ENCODE measurements around the gene FSIP1.
A peak's percentile ranks its signal among the peaks of the same experiment; 100 is the strongest.
"Not testable (repeated sequence)": the region's sequence is repeated elsewhere in the genome, so short reads cannot be mapped to it uniquely, and the experiment has no call there.

The FSIP1 gene

GRCh38 chr15:39782441-39783138 is at the start of gene FSIP1:
Gene FSIP1, minus strand, starts transcription at chr15:39782841. Its CDS starts 6,317 bp downstream, at chr15:39776524.
- Mint-ChIP-seq H3K27me3 (no peaks in the 10 kb centered on the region), H3K4me3 (peak within 1 kb of the TSS; percentile 90), H3K36me3 (no peaks in the 10 kb centered on the region), H3K4me1 (peaks cover 55% of the 10 kb centered on the region), H3K27ac (peak within 1 kb of the TSS; percentile 86), H3K9me3 (no peaks in the 10 kb centered on the region)

GRCh38 chr15:39830166-39830565 is 47.5 kb upstream of the FSIP1 start:
- Mint-ChIP-seq H3K4me3 (no peak overlapping the region), H3K36me3 (no peaks in the 10 kb centered on the region), H3K9me3 (no peaks in the 10 kb centered on the region), H3K27ac (no peak overlapping the region), H3K27me3 (peaks cover 25% of the 10 kb centered on the region), H3K4me1 (no peaks in the 10 kb centered on the region)

- no peak overlapping the region for H3K4me3 Mint-ChIP-seq
- peaks cover 20% of the 10 kb centered on the region for H3K27me3 Mint-ChIP-seq
- H3K36me3 Mint-ChIP-seq, result no peaks in the 10 kb centered on the region
- H3K9me3 Mint-ChIP-seq, result no peaks in the 10 kb centered on the region
- no peaks in the 10 kb centered on the region for H3K4me1 Mint-ChIP-seq
- H3K27ac Mint-ChIP-seq, result no peak overlapping the region
Measured at GRCh38 chr15:39828374-39828931, 45.8 kb upstream of the FSIP1 start.

- H3K4me3 Mint-ChIP-seq, result no peak overlapping the region
- no peak overlapping the region for H3K27ac Mint-ChIP-seq
- H3K9me3 Mint-ChIP-seq, result no peaks in the 10 kb centered on the region
- no peaks in the 10 kb centered on the region for H3K36me3 Mint-ChIP-seq
- peaks cover 16% of the 10 kb centered on the region for H3K27me3 Mint-ChIP-seq
- no peaks in the 10 kb centered on the region for H3K4me1 Mint-ChIP-seq
Measured at GRCh38 chr15:39826975-39827374, 44.3 kb upstream of the FSIP1 start.

GRCh38 chr15:39823634-39824033 is 41.0 kb upstream of the FSIP1 start:
- Mint-ChIP-seq H3K27ac (no peak overlapping the region), H3K4me3 (no peak overlapping the region), H3K9me3 (no peaks in the 10 kb centered on the region), H3K36me3 (no peaks in the 10 kb centered on the region), H3K27me3 (peaks cover 10% of the 10 kb centered on the region), H3K4me1 (no peaks in the 10 kb centered on the region)

- Mint-ChIP-seq H3K4me3 (no peak overlapping the region), H3K36me3 (no peaks in the 10 kb centered on the region), H3K4me1 (no peaks in the 10 kb centered on the region), H3K9me3 (no peaks in the 10 kb centered on the region), H3K27me3 (no peaks in the 10 kb centered on the region), H3K27ac (no peak overlapping the region)
Measured at GRCh38 chr15:39820050-39820602, 37.5 kb upstream of the FSIP1 start.

- H3K27ac Mint-ChIP-seq, result no peak overlapping the region
- H3K4me3 Mint-ChIP-seq, result no peak overlapping the region
- no peaks in the 10 kb centered on the region for H3K4me1 Mint-ChIP-seq
- H3K36me3 Mint-ChIP-seq, result no peaks in the 10 kb centered on the region
- no peaks in the 10 kb centered on the region for H3K27me3 Mint-ChIP-seq
- H3K9me3 Mint-ChIP-seq, result no peaks in the 10 kb centered on the region
Measured at GRCh38 chr15:39819533-39819932, 36.9 kb upstream of the FSIP1 start.

- Mint-ChIP-seq H3K27ac (no peak overlapping the region), H3K9me3 (no peaks in the 10 kb centered on the region), H3K4me1 (no peaks in the 10 kb centered on the region), H3K36me3 (no peaks in the 10 kb centered on the region), H3K27me3 (no peaks in the 10 kb centered on the region), H3K4me3 (no peak overlapping the region)
Measured at GRCh38 chr15:39817892-39818291, 35.3 kb upstream of the FSIP1 start.

- H3K27ac Mint-ChIP-seq, result no peak overlapping the region
- no peak overlapping the region for H3K4me3 Mint-ChIP-seq
- H3K27me3 Mint-ChIP-seq, result no peaks in the 10 kb centered on the region
- no peaks in the 10 kb centered on the region for H3K9me3 Mint-ChIP-seq
- no peaks in the 10 kb centered on the region for H3K36me3 Mint-ChIP-seq
- H3K4me1 Mint-ChIP-seq, result no peaks in the 10 kb centered on the region
Measured at GRCh38 chr15:39814489-39814888, 31.8 kb upstream of the FSIP1 start.

- H3K4me1 Mint-ChIP-seq, H3K4me3 Mint-ChIP-seq, H3K27ac Mint-ChIP-seq, H3K36me3 Mint-ChIP-seq, H3K9me3 Mint-ChIP-seq, H3K27me3 Mint-ChIP-seq: not testable (repeated sequence)
Measured at GRCh38 chr15:39812651-39813050, 30.0 kb upstream of the FSIP1 start.

- no peak overlapping the region for H3K27ac Mint-ChIP-seq
- peaks cover 5% of the 10 kb centered on the region for H3K27me3 Mint-ChIP-seq
- no peaks in the 10 kb centered on the region for H3K9me3 Mint-ChIP-seq
- no peaks in the 10 kb centered on the region for H3K36me3 Mint-ChIP-seq
- H3K4me3 Mint-ChIP-seq, result no peak overlapping the region
- H3K4me1 Mint-ChIP-seq, result no peaks in the 10 kb centered on the region
Measured at GRCh38 chr15:39808909-39809308, 26.3 kb upstream of the FSIP1 start.

GRCh38 chr15:39807791-39808190 is 25.1 kb upstream of the FSIP1 start:
- Mint-ChIP-seq H3K4me1 (no peaks in the 10 kb centered on the region), H3K27ac (no peak overlapping the region), H3K4me3 (no peak overlapping the region), H3K9me3 (no peaks in the 10 kb centered on the region), H3K36me3 (no peaks in the 10 kb centered on the region), H3K27me3 (peaks cover 5% of the 10 kb centered on the region)

- Mint-ChIP-seq H3K4me1 (no peaks in the 10 kb centered on the region), H3K36me3 (no peaks in the 10 kb centered on the region), H3K9me3 (no peaks in the 10 kb centered on the region), H3K27ac (no peak overlapping the region), H3K4me3 (no peak overlapping the region), H3K27me3 (peaks cover 9% of the 10 kb centered on the region)
Measured at GRCh38 chr15:39804026-39804425, 21.4 kb upstream of the FSIP1 start.

GRCh38 chr15:39803016-39803415 is 20.4 kb upstream of the FSIP1 start:
- H3K27me3 Mint-ChIP-seq, result peaks cover 7% of the 10 kb centered on the region
- H3K4me3 Mint-ChIP-seq, result no peak overlapping the region
- H3K27ac Mint-ChIP-seq, result no peak overlapping the region
- H3K4me1 Mint-ChIP-seq, result no peaks in the 10 kb centered on the region
- no peaks in the 10 kb centered on the region for H3K36me3 Mint-ChIP-seq
- no peaks in the 10 kb centered on the region for H3K9me3 Mint-ChIP-seq

- Mint-ChIP-seq H3K36me3 (no peaks in the 10 kb centered on the region), H3K27ac (no peak overlapping the region), H3K9me3 (no peaks in the 10 kb centered on the region), H3K4me1 (no peaks in the 10 kb centered on the region), H3K27me3 (peaks cover 12% of the 10 kb centered on the region), H3K4me3 (no peak overlapping the region)
Measured at GRCh38 chr15:39801641-39802309, 19.1 kb upstream of the FSIP1 start.

GRCh38 chr15:39799552-39800011 is 16.9 kb upstream of the FSIP1 start:
- no peak overlapping the region for H3K27ac Mint-ChIP-seq
- no peak overlapping the region for H3K4me3 Mint-ChIP-seq
- no peaks in the 10 kb centered on the region for H3K4me1 Mint-ChIP-seq
- H3K36me3 Mint-ChIP-seq, result no peaks in the 10 kb centered on the region
- no peaks in the 10 kb centered on the region for H3K9me3 Mint-ChIP-seq
- peaks cover 19% of the 10 kb centered on the region for H3K27me3 Mint-ChIP-seq

Measured in activated naive CD4-positive, alpha-beta T cell treated with anti-CD3 and anti-CD28 coated beads, Interleukin-2, amount 50 U/mL, for 24 hours (primary cell).